GM18498 (cell line): ENCODE measurements around the gene ALDH8A1.

Experiments used
- ATAC-seq: cut with Tn5 transposase; IDR thresholded peaks from one replicate; pipeline ENCODE4 v1.9.1; 2021; ENCODE audit warnings: mild to moderate bottlenecking, moderate library complexity; ENCODE audit not compliant: unreplicated experiment

The ALDH8A1 gene

DNA sequence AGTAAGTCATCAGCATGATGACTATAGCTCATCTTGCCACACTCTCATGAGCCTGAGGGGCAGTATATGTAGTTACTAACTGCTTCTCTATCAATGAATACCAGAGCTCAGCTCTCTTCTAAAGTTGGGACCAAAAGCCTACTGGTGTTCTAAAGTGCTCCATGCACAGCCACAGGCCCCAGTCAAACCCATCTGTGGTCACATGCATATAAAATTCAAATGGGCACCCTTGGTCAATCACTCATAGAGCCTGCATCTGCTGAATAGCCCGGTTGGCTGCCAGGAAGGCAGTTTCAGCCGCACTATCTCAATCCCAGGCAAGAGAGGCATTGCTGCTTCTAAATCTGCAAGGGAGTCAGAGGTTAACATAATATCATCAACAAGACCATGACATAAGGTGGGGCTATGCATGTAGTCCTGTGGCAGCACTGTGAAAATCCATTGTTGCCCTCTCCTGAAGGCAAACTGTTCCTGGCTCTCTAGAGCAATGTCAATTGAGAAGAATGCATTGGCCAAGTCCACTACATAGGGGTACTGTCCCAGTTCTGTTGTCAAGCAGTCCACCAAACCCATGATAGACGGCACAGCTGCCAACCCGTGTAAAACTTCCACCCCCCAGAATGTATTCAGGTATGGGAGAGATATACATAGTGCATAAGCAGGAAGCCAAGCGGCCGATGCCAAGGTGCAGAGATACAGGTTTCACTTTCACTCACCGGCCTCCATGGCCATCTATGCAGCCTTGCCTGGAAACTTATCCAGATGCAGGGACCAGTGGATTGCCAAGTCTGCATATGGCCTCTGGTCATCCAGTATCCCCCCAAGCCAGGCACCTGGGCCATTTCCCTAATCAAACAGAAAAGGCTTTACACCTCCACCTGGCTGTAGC is 76.2 kb downstream of the ALDH8A1 start:
- peak; percentile 41 for ATAC-seq

DNA sequence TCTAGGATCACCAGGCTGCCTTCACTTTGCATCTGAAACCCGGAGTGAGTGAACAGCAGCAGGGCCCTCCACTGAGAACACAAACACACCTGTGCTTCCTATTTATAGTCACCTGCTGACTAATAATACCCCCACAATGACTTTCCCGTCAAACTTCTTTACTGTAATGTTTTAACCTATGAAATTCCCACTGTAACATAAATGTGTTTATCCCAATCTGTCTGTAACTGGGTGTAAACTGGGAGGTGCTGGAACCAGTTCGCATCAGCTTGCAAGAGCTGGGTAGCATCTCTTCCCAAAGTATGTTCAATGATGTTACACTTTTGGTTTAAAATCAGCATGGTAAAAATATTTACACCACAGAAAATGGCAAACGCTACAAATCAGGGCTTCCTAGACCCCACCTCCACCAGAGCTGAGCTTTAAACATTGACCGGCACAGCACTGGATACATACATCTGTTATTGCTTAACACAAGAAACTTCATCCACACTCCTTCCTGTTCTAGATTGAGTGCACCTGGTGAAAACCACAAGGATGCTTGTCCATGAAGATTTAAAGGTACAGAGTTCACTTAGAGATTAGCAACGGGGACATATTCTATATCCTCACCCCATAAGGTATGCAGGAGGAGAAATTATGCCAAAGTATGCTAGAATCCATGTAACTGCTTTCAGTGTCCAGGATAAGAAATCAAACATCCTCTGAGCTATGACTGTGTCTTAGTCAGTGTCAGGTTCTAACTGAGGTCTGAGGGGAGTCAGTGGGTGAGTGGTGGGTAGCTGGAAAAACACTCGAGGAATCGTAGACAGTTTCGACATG is 79.0 kb downstream of the ALDH8A1 start:
- peak; percentile 89 for ATAC-seq

DNA sequence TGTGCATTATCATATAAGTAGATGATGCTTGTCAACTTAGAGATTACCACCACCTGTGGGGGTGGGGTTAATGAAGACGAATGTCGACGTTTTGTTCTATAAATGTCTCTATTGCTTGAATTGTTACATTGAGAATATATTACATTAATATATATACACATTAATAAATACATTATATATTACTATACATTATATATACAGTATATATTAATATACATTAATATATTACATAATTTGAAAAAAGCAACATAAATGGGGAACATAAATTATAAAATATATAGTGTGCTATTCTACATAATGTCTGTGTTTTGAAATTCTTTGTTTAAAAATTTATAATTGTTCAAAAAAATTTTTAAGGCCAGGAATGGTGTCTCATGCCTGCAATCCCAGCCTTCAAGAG is 81.1 kb downstream of the ALDH8A1 start:
- no peak for ATAC-seq
